ENCODE results near the gene CMTM6. TPM values are rescaled to one million over a fixed set of nuclear protein-coding genes. Genes with fewer than 3 reads are reported as not detected.
A peak's percentile ranks its signal among the peaks of the same experiment; 100 is the strongest.
"Not testable (repeated sequence)": the region's sequence is repeated elsewhere in the genome, so short reads cannot be mapped to it uniquely, and the experiment has no call there.

CMTM6 gene
- 19.1 TPM for polyA plus RNA-seq (ENCODE audit: insufficient read length)

GRCh38 chr3:32502118-32502945 is at the start of gene CMTM6:
Gene CMTM6 (minus strand): TSS chr3:32502852. CDS start chr3:32502745, 107 bp downstream.
- peak; percentile 59 for DNase-seq (ENCODE audit: low read depth)

- no peak for DNase-seq (ENCODE audit: low read depth)
These were observed 49.4 kb upstream of the CMTM6 start for GRCh38 chr3:32552013-32552412.

GRCh38 chr3:32551496-32551895 is 48.8 kb upstream of the CMTM6 start:
- no peak for DNase-seq (ENCODE audit: low read depth)

GRCh38 chr3:32551087-32551486 is 48.4 kb upstream of the CMTM6 start:
- DNase-seq (ENCODE audit: low read depth) = no peak

GRCh38 chr3:32545305-32545704 is 42.7 kb upstream of the CMTM6 start:
- no peak for DNase-seq (ENCODE audit: low read depth)

- no peak for DNase-seq (ENCODE audit: low read depth)
These were observed 42.2 kb upstream of the CMTM6 start for GRCh38 chr3:32544894-32545293.

GRCh38 chr3:32542807-32543206 is 40.2 kb upstream of the CMTM6 start:
- no peak for DNase-seq (ENCODE audit: low read depth)

GRCh38 chr3:32540899-32541298 is 38.2 kb upstream of the CMTM6 start:
- no peak for DNase-seq (ENCODE audit: low read depth)

- no peak for DNase-seq (ENCODE audit: low read depth)
These were observed 29.8 kb upstream of the CMTM6 start for GRCh38 chr3:32532434-32532833.

- DNase-seq (ENCODE audit: low read depth) = no peak
These were observed 28.5 kb upstream of the CMTM6 start for GRCh38 chr3:32531010-32531647.

- no peak for DNase-seq (ENCODE audit: low read depth)
These were observed 23.1 kb upstream of the CMTM6 start for GRCh38 chr3:32525720-32526119.

- no peak for DNase-seq (ENCODE audit: low read depth)
These were observed 20.0 kb upstream of the CMTM6 start for GRCh38 chr3:32522682-32523081.

GRCh38 chr3:32518921-32519320 is 16.3 kb upstream of the CMTM6 start:
- DNase-seq (ENCODE audit: low read depth) = not testable (repeated sequence)

- not testable (repeated sequence) for DNase-seq (ENCODE audit: low read depth)
These were observed 14.1 kb upstream of the CMTM6 start for GRCh38 chr3:32516751-32517150.

GRCh38 chr3:32511005-32511404 is 8.4 kb upstream of the CMTM6 start:
- DNase-seq (ENCODE audit: low read depth) = no peak

GRCh38 chr3:32510075-32510724 is 7.5 kb upstream of the CMTM6 start:
- DNase-seq (ENCODE audit: low read depth) = peak; percentile 64

GRCh38 chr3:32508711-32509110 is 6.1 kb upstream of the CMTM6 start:
- DNase-seq (ENCODE audit: low read depth) = peak; percentile 55

GRCh38 chr3:32506466-32506865 is 3.8 kb upstream of the CMTM6 start:
- DNase-seq (ENCODE audit: low read depth) = no peak

GRCh38 chr3:32502946-32503286 is 264 bp upstream of the CMTM6 start:
- no peak for DNase-seq (ENCODE audit: low read depth)

GRCh38 chr3:32501783-32502117 is 902 bp downstream of the CMTM6 start:
- DNase-seq (ENCODE audit: low read depth) = no peak

GRCh38 chr3:32500880-32501782 is 1.5 kb downstream of the CMTM6 start:
- no peak for DNase-seq (ENCODE audit: low read depth)

- DNase-seq (ENCODE audit: low read depth) = no peak
These were observed 2.4 kb downstream of the CMTM6 start for GRCh38 chr3:32500231-32500630.

Measured in forelimb muscle (tissue), 1 donor.